Spleen (tissue), 7 donors: Measurements from ENCODE around the gene KAT6B.
"Not testable (repeated sequence)": the region's sequence is repeated elsewhere in the genome, so short reads cannot be mapped to it uniquely, and the experiment has no call there.

Source experiments
- CTCF ChIP-seq, 11 experiments: fragments of 200-600 bp in 7 of 11; fragments of 450-650 bp in 4 of 11; sonication (generic) in 4 of 11; IDR thresholded peaks in 8 of 11; conservative IDR thresholded peaks in 3 of 11; 1 replicate in 7 of 11; 2 replicates in 4 of 11; pipeline versions ENCODE4 v1.4.0 to v1.8.0; 2016 to 2021; ENCODE audit warnings: antibody characterized with exemption in 11 of 11, inconsistent platforms in 4 of 11, mild to moderate bottlenecking in 1 of 11
- POLR2A ChIP-seq, 3 donors: fragments of 450-650 bp; IDR thresholded peaks; one replicate each; pipeline ENCODE4 v1.5.1; 2017; ENCODE audit warnings: antibody characterized with exemption in 3 of 3, mild to moderate bottlenecking in 1 of 3
- POLR2AphosphoS5 ChIP-seq, 3 donors: sonication (generic); formaldehyde crosslinking; IDR thresholded peaks; one replicate each; pipeline ENCODE4 v1.5.1; 2017; ENCODE audit warnings: antibody characterized with exemption in 3 of 3
- donor health status: DM: no; HTN: no; CAD: no; lungs with moderate emphysema.
- donor health status: DM: no; HTN: no; CAD: no.
- donor health status: DM: no; HTN: no; CAD: no.

- not testable (repeated sequence) for TF ChIP-seq POLR2A (IDR thresholded peaks at IDR 0.05); CTCF (IDR thresholded peaks at IDR 0.05 in 8 of 11, conservative IDR thresholded peaks at IDR 0.05 in 3 of 11); POLR2AphosphoS5 (IDR thresholded peaks at IDR 0.05)
Observed at GRCh38 chr10:74877054-74877453, 50.7 kb downstream of the KAT6B start.
